Smooth muscle cell (in vitro differentiated cells): ENCODE results near the gene CYP4F22. TPM values are rescaled to one million over a fixed set of nuclear protein-coding genes. Genes with fewer than 3 reads are reported as not detected.
"Not testable (repeated sequence)": the region's sequence is repeated elsewhere in the genome, so short reads cannot be mapped to it uniquely, and the experiment has no call there.

Experiments
- DNase-seq: peaks from one replicate; lab custom pipeline; 2025; ENCODE audit not compliant: unreplicated experiment; lab: John Stamatoyannopoulos, UW
- H2AFZ ChIP-seq: fragments of 200-600 bp; sonication (generic); 2 replicates; pipeline ENCODE4 v1.6.0; 2016; ENCODE audit warnings: antibody characterized with exemption, low read depth, mild to moderate bottlenecking
- H3F3A ChIP-seq: fragments of 200-600 bp; sonication (generic); 2 replicates; pipeline ENCODE4 v1.6.0; 2017; ENCODE audit warnings: antibody characterized with exemption, low read depth
- H3K27ac ChIP-seq: fragments of 200-600 bp; sonication (generic); 2 replicates; pipeline ENCODE4 v1.5.1; 2016; ENCODE audit warnings: low read depth, mild to moderate bottlenecking
- H3K27me3 ChIP-seq: fragments of 200-600 bp; sonication (generic); 2 replicates; pipeline ENCODE4 v1.6.1; 2016; ENCODE audit warnings: low read depth, mild to moderate bottlenecking
- H3K36me3 ChIP-seq: fragments of 200-600 bp; sonication (generic); 2 replicates; pipeline ENCODE4 v1.5.1; 2016; ENCODE audit warnings: low read depth
- H3K4me1 ChIP-seq: fragments of 200-600 bp; sonication (generic); 2 replicates; pipeline ENCODE4 v1.5.1; 2016; ENCODE audit warnings: low read depth
- H3K4me2 ChIP-seq: fragments of 200-600 bp; sonication (generic); 2 replicates; pipeline ENCODE4 v1.6.0; 2016; ENCODE audit warnings: mild to moderate bottlenecking
- H3K4me3 ChIP-seq: fragments of 200-600 bp; sonication (generic); 2 replicates; pipeline ENCODE4 v1.5.1; 2016; ENCODE audit warnings: mild to moderate bottlenecking
- H3K79me2 ChIP-seq: fragments of 200-600 bp; sonication (generic); 2 replicates; pipeline ENCODE4 v1.6.0; 2016; ENCODE audit warnings: low read depth, mild to moderate bottlenecking
- H3K9ac ChIP-seq: fragments of 200-600 bp; sonication (generic); 2 replicates; pipeline ENCODE4 v1.6.0; 2016; ENCODE audit warnings: low read depth
- H3K9me3 ChIP-seq: fragments of 200-600 bp; sonication (generic); replicated peaks from 2 replicates; pipeline ENCODE4 v1.5.1; 2016; ENCODE audit warnings: low read depth
- H4K20me1 ChIP-seq: fragments of 200-600 bp; sonication (generic); 2 replicates; pipeline ENCODE4 v1.6.0; 2016; ENCODE audit warnings: low read depth
- WGBS: methylation state at CpG from one replicate; pipeline ENCODE4 v1.1.7; 2016; ENCODE audit warnings: low lambda C conversion rate; 5-methylcytosine and 5-hydroxymethylcytosine counted together
- polyA plus RNA-seq: library from polyadenylated mRNA; unstranded; fragments of >200 nt; fragmentation: Nextera tagmentation; extraction: Ambion mirVana; gene quantifications from 2 replicates; pipeline ENCODE4 v1.2.1, GENCODE V29; 2016
- total RNA-seq: library from RNA; depleted of rRNA; stranded (reverse); fragments of >200 nt; gene quantifications from 2 replicates; pipeline ENCODE4 v1.2.3, GENCODE V29; 2014
- TF ChIP-seq, protein P1 (sequence below): fragments of 200-600 bp; sonication (generic); IDR thresholded peaks from 2 replicates; pipeline ENCODE4 v1.5.1; 2017; ENCODE audit warnings: borderline replicate concordance, mild to moderate bottlenecking, antibody characterized with exemption; ENCODE audit not compliant: insufficient read depth, poor library complexity, severe bottlenecking

The CYP4F22 gene
- total and polyA plus RNA-seq, 2 experiments from 2014 or later = not detected

DNA sequence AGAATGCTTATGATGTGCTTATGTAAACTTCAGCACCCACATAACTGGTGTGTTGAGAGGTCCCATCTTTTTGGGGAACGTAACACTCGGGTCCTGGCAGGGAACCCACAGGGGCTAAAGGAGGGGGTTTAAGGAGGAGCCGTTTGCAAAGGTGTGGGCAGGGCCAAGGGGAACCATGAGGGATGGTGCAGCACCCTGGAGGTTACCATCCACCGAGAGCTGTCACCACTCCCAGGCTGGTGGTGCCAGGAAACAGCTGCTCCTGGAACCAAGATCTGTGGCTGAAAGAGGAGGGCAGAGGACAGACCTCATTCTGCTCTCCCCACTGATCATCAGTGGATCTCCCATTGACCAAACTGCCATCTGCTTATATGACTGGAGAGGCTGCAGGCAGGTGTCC is 83.5 kb downstream of the CYP4F22 start:
- Histone ChIP-seq H3K79me2 (no peaks in the 10 kb centered on the region), H3K9ac (no peak overlapping the region), H3K4me1 (no peaks in the 10 kb centered on the region), H3K27me3 (no peaks in the 10 kb centered on the region), H3K4me3 (no peak overlapping the region), H3K27ac (no peak overlapping the region), H3K36me3 (no peaks in the 10 kb centered on the region), H4K20me1 (no peaks in the 10 kb centered on the region), H2AFZ (no peak overlapping the region), H3K9me3 (peaks cover 7% of the 10 kb centered on the region), H3K4me2 (no peak overlapping the region), H3F3A (no peaks in the 10 kb centered on the region)
- TF ChIP-seq, protein P1, sequence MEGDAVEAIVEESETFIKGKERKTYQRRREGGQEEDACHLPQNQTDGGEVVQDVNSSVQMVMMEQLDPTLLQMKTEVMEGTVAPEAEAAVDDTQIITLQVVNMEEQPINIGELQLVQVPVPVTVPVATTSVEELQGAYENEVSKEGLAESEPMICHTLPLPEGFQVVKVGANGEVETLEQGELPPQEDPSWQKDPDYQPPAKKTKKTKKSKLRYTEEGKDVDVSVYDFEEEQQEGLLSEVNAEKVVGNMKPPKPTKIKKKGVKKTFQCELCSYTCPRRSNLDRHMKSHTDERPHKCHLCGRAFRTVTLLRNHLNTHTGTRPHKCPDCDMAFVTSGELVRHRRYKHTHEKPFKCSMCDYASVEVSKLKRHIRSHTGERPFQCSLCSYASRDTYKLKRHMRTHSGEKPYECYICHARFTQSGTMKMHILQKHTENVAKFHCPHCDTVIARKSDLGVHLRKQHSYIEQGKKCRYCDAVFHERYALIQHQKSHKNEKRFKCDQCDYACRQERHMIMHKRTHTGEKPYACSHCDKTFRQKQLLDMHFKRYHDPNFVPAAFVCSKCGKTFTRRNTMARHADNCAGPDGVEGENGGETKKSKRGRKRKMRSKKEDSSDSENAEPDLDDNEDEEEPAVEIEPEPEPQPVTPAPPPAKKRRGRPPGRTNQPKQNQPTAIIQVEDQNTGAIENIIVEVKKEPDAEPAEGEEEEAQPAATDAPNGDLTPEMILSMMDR = no peak
- WGBS = 76% methylated on average over 4 of the region's 4 CpGs
- no peak for DNase-seq

DNA sequence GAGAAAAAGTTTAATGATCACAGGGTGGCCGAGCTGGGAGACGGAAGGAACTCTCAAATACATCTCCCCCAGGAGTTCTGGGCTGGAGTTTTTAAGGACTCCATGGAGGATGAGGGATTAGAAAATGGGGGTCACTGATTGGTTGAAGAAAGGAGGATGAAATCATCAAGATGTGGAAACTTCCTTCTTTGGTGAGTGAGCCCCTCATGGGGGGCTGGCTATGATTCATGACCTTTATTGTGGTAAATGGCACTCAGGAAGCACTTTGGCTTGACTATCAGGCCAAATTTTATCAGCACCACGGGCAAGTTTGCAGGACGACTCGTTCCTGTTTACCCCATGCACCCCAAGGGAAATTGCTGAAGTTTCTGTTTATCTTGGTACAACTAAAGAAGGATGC is 84.2 kb downstream of the CYP4F22 start:
- not testable (repeated sequence) for H3K36me3 ChIP-seq, H3K27ac ChIP-seq, H3K9ac ChIP-seq, H4K20me1 ChIP-seq, H3K79me2 ChIP-seq, H3K9me3 ChIP-seq, H3K4me3 ChIP-seq, H3K4me1 ChIP-seq, H3K4me2 ChIP-seq, H2AFZ ChIP-seq, DNase-seq, H3F3A ChIP-seq, H3K27me3 ChIP-seq
- 25% methylated on average over 5 of the region's 5 CpGs for WGBS

DNA sequence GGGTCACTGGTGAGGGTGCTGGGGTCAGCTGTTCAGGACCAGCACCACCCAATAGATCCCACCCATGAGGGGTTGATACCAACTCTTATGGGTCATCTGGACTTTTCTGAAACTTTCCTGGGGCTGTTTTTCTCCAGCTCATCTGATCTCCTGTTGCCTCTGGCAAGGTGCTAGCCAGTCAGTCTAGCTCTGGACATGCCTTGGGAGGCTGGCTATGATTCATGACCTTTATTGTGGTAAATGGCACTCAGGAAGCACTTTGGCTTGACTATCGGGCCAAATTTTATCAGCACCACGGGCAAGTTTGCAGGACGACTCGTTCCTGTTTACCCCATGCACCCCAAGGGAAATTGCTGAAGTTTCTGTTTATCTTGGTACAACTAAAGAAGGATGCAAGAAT is 85.4 kb downstream of the CYP4F22 start:
- H3K36me3 ChIP-seq, H3K9me3 ChIP-seq, H3K4me3 ChIP-seq, H3K79me2 ChIP-seq, H3K27me3 ChIP-seq, H2AFZ ChIP-seq, H3K4me2 ChIP-seq, H3K9ac ChIP-seq, H3K4me1 ChIP-seq, H4K20me1 ChIP-seq, DNase-seq, H3K27ac ChIP-seq, H3F3A ChIP-seq: not testable (repeated sequence)
- 71% methylated on average over 4 of the region's 4 CpGs for WGBS

DNA sequence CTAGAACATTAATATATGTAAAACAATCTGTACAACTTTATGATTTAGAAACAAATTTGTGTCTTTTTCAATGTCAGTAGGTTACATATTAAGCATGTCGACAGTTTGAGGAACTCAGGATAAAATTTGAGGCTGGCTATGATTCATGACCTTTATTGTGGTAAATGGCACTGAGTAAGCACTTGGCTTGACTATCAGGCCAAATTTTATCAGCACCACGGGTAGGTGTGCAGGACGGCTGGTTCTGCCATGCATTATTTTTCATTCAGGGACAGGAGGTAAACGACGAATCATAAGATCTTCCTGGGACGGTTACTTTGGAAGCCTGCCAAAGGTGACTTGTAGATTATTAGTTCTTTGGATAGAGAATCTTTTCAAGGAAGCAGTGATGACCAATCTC is 86.7 kb downstream of the CYP4F22 start:
- 64% methylated on average over 6 of the region's 6 CpGs for WGBS
- no peaks in the 10 kb centered on the region for H4K20me1 ChIP-seq
- H3K27ac ChIP-seq = no peak overlapping the region
- no peaks in the 10 kb centered on the region for H3K36me3 ChIP-seq
- H2AFZ ChIP-seq = no peak overlapping the region
- H3K4me2 ChIP-seq = no peak overlapping the region
- H3K4me1 ChIP-seq = no peaks in the 10 kb centered on the region
- no peak overlapping the region for H3K9ac ChIP-seq
- no peaks in the 10 kb centered on the region for H3F3A ChIP-seq
- H3K4me3 ChIP-seq = no peak overlapping the region
- no peaks in the 10 kb centered on the region for H3K27me3 ChIP-seq
- DNase-seq = no peak
- TF ChIP-seq, protein P1 = no peak
- peaks cover 4% of the 10 kb centered on the region for H3K9me3 ChIP-seq
- no peaks in the 10 kb centered on the region for H3K79me2 ChIP-seq

Other genes starting within 250 kb of the CYP4F22 start
- 16.1 and 24.1 TPM in 2 replicates for gene BRD4, start 176.0 kb upstream of the CYP4F22 start, total RNA-seq
- gene BRD4, start 176.0 kb upstream of the CYP4F22 start, polyA plus RNA-seq = 102 and 105 TPM in 2 replicates
- gene AKAP8, start 128.7 kb upstream of the CYP4F22 start, total RNA-seq = 12.0 and 24.2 TPM in 2 replicates
- gene AKAP8, start 128.7 kb upstream of the CYP4F22 start, polyA plus RNA-seq = 19.1 and 27.3 TPM in 2 replicates
- 61.9 and 92.0 TPM in 2 replicates for gene AKAP8L, start 89.5 kb upstream of the CYP4F22 start, total RNA-seq
- gene AKAP8L, start 89.5 kb upstream of the CYP4F22 start, polyA plus RNA-seq = 93.9 and 105 TPM in 2 replicates
- 13.5 and 23.1 TPM in 2 replicates for gene WIZ, start 58.6 kb upstream of the CYP4F22 start, total RNA-seq
- gene WIZ, start 58.6 kb upstream of the CYP4F22 start, polyA plus RNA-seq = 40.5 and 41.5 TPM in 2 replicates
- gene RASAL3, start 44.0 kb upstream of the CYP4F22 start, total RNA-seq = not detected in 2 replicates
- gene RASAL3, start 44.0 kb upstream of the CYP4F22 start, polyA plus RNA-seq = 0.24 TPM in 1 of 2 replicates, not detected in the other
- not detected in 2 replicates for gene PGLYRP2, start 29.0 kb upstream of the CYP4F22 start, total RNA-seq
- not detected in 2 replicates for gene PGLYRP2, start 29.0 kb upstream of the CYP4F22 start, polyA plus RNA-seq
- gene CYP4F8, start 106.7 kb downstream of the CYP4F22 start, total RNA-seq = not detected in 2 replicates
- not detected in 2 replicates for gene CYP4F8, start 106.7 kb downstream of the CYP4F22 start, polyA plus RNA-seq
- not detected in 2 replicates for gene CYP4F3, start 132.4 kb downstream of the CYP4F22 start, total RNA-seq
- not detected in 2 replicates for gene CYP4F3, start 132.4 kb downstream of the CYP4F22 start, polyA plus RNA-seq
- gene CYP4F12, start 164.6 kb downstream of the CYP4F22 start, total RNA-seq = not detected in 2 replicates
- gene CYP4F12, start 164.6 kb downstream of the CYP4F22 start, polyA plus RNA-seq = not detected in 2 replicates
- not detected in 2 replicates for gene OR10H2, start 219.5 kb downstream of the CYP4F22 start, total RNA-seq
- gene OR10H2, start 219.5 kb downstream of the CYP4F22 start, polyA plus RNA-seq = not detected in 2 replicates
- not detected in 2 replicates for gene OR10H3, start 229.5 kb downstream of the CYP4F22 start, total RNA-seq
- gene OR10H3, start 229.5 kb downstream of the CYP4F22 start, polyA plus RNA-seq = not detected in 2 replicates